ENCODE results near the gene ST8SIA1. TPM values are rescaled to one million over a fixed set of nuclear protein-coding genes. Genes with fewer than 3 reads are reported as not detected.

ST8SIA1 gene
- total and polyA plus RNA-seq, 11 donors: 0.60 to 5.7 (median 1.7) TPM

- H3K27me3 ChIP-seq: no peaks in the 10 kb centered on the region
- 29 to 53% (median 42%) methylated on average over 1 of the region's 1 CpG for WGBS, 4 donors
- DNase-seq: no peak
- no peak for ATAC-seq
- no peaks in the 10 kb centered on the region for H3K4me1 ChIP-seq
- no peaks in the 10 kb centered on the region for H3K36me3 ChIP-seq
- no peak overlapping the region for H3K27ac ChIP-seq
- no peak overlapping the region for H3K4me3 ChIP-seq
- intact Hi-C loops (cut with DNase I): no loop called here
- no peak for TF ChIP-seq POLR2A (IDR thresholded peaks at IDR 0.05)
- no peak for TF ChIP-seq CTCF (IDR thresholded peaks at IDR 0.05)
- no peaks in the 10 kb centered on the region for H3K9me3 ChIP-seq
Observed at GRCh38 chr12:22190969-22191368, 143.5 kb downstream of the ST8SIA1 start.

- H3K27ac ChIP-seq: no peak overlapping the region
- no peak overlapping the region for H3K4me3 ChIP-seq
- H3K36me3 ChIP-seq: no peaks in the 10 kb centered on the region
- ATAC-seq (no peak), DNase-seq (no peak)
- WGBS, 4 donors: 51 to 55% (median 53%) methylated on average over 3 of the region's 3 CpGs
- no peaks in the 10 kb centered on the region for H3K27me3 ChIP-seq
- TF ChIP-seq CTCF (IDR thresholded peaks at IDR 0.05): no peak
- TF ChIP-seq POLR2A (IDR thresholded peaks at IDR 0.05): no peak
- H3K9me3 ChIP-seq: no peaks in the 10 kb centered on the region
- intact Hi-C loops (cut with DNase I): no loop called here
- no peaks in the 10 kb centered on the region for H3K4me1 ChIP-seq
Observed at GRCh38 chr12:22188431-22188830, 146.1 kb downstream of the ST8SIA1 start.

GRCh38 chr12:22180705-22181104, 153.8 kb downstream of the ST8SIA1 start:
- H3K27ac ChIP-seq: no peak overlapping the region
- WGBS, 4 donors: 13 to 30% (median 22%) methylated on average over 1 of the region's 1 CpG
- H3K4me3 ChIP-seq: no peak overlapping the region
- no peaks in the 10 kb centered on the region for H3K36me3 ChIP-seq
- ATAC-seq (no peak), DNase-seq (no peak)
- intact Hi-C loops (cut with DNase I): no loop called here
- no peaks in the 10 kb centered on the region for H3K4me1 ChIP-seq
- no peak for TF ChIP-seq CTCF (IDR thresholded peaks at IDR 0.05)
- no peak for TF ChIP-seq POLR2A (IDR thresholded peaks at IDR 0.05)
- no peaks in the 10 kb centered on the region for H3K27me3 ChIP-seq
- no peaks in the 10 kb centered on the region for H3K9me3 ChIP-seq

- TF ChIP-seq CTCF (IDR thresholded peaks at IDR 0.05): peak in 1 of 12 donors; percentile 6
- no peak for TF ChIP-seq POLR2A (IDR thresholded peaks at IDR 0.05)
- DNase-seq: no peak
- H3K4me3 ChIP-seq: no peak overlapping the region
- intact Hi-C loops (cut with DNase I): no loop called here
- ATAC-seq: no peak
- no peaks in the 10 kb centered on the region for H3K4me1 ChIP-seq
- H3K36me3 ChIP-seq: no peaks in the 10 kb centered on the region
- no peaks in the 10 kb centered on the region for H3K27me3 ChIP-seq
- no peak overlapping the region for H3K27ac ChIP-seq
- no peaks in the 10 kb centered on the region for H3K9me3 ChIP-seq
Observed at GRCh38 chr12:22173177-22173576, 161.3 kb downstream of the ST8SIA1 start.
